ENCODE data around the gene EMX1.
"Not testable (repeated sequence)": the region's sequence is repeated elsewhere in the genome, so short reads cannot be mapped to it uniquely, and the experiment has no call there.

The EMX1 gene

DNA sequence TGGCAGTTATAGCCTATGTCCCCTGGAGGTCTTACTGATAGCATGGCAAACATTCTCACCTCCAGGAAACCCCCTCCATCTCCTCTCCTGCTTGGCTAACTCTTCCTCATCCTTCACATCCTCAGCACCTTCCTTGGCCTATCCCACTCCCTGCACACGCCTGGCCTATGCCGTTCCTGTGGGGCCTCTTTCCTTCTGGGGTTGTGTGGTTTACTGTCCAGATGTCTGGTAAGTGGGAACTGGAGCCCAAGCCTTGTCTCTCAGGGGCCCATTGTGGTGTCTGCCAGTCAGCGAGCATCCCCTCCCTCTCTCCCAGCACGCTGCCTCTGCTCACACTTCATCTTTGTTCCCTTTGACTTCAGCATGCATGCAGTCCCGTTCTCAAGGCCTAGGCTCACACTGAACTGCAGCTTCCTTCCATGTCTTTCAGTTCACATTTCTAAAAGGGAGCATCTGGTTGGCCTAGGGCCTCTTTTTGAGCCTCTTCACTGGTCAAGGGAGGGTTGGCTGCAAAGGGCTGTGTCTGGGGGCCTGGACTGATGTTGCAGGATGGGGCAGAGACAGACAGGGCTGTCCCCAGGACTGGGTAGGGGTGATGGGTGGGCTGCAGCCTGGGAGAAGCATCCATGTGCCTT is 17.0 kb upstream of the EMX1 start:
- DNase-seq (ENCODE audit: low spot score) = no peak

DNA sequence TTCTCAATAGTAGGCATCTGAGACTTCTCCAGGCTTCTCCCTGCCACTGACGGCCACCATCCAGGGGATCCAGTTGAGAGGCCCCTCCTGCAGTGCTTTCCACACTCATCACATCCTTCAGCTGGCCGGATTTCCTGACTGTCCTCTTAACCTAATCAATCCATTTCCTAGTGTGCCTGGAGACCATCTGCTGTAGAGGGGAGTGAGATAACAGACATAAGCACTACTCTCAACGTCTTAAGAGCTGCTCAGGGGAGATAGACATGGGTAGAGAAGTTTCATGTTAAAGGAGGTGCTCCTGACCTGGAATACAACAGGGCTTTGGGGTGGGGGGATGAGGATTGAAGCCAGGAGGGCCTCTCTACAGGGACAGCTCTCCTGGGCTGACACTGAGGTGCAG is 15.9 kb upstream of the EMX1 start:
- DNase-seq (ENCODE audit: low spot score) = no peak

DNA sequence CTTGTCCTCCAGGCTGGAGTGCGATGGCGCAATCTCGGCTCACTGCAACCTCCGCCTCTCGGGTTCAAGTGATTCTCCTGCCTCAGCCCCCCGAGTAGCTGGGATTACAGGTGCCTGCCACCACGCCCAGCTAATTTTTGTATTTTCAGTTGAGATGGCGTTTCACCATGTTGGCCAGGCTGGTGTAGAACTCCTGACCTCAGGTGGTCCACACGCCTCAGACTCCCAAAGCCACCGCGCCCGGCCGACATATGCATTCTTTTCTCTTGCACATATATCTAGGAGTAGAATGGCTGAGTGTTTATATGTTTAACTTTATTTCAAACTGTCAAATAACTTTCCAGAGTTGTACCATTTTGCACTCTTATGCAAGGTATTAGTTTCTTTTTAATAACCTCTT is 9.9 kb upstream of the EMX1 start:
- DNase-seq (ENCODE audit: low spot score) = not testable (repeated sequence)

DNA sequence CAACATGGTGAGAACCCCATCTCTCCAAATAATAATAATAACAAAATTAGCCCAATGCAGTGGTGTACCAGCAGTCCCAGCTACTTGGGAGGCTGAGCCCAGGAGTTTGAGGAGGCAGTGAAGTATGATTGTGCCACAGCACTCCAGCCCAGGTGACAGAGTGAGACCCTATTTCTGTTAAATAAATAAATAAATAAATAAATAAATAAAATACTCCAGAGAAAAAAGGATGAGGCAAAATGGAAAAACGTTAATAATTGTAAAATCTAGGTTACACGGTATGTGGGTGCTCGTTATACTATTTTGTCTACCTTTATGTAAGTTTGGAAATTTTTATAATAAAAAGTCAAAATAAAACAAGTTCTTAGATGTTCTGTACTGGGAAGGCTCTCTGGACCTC is 8.6 kb upstream of the EMX1 start:
- DNase-seq (ENCODE audit: low spot score) = no peak

DNA sequence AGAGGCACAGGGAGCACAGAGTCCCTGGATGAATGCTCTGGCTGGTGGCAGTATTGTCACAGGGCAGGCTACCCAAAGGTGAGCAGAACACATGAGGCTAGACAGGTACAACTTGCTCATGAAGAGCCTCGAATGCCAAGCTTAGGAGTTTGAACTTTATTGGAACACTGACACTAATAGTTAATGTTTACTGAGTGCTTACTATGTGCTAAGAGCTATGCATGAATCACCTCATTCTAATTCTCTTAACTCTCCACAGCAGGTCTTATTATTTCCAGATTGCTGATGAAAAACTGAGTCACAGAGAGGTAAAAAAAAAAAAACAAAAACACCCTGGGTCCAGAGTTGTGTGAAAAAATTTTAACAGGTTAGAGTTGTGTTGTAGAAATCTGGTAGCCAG is 6.1 kb upstream of the EMX1 start:
- no peak for DNase-seq (ENCODE audit: low spot score)

DNA sequence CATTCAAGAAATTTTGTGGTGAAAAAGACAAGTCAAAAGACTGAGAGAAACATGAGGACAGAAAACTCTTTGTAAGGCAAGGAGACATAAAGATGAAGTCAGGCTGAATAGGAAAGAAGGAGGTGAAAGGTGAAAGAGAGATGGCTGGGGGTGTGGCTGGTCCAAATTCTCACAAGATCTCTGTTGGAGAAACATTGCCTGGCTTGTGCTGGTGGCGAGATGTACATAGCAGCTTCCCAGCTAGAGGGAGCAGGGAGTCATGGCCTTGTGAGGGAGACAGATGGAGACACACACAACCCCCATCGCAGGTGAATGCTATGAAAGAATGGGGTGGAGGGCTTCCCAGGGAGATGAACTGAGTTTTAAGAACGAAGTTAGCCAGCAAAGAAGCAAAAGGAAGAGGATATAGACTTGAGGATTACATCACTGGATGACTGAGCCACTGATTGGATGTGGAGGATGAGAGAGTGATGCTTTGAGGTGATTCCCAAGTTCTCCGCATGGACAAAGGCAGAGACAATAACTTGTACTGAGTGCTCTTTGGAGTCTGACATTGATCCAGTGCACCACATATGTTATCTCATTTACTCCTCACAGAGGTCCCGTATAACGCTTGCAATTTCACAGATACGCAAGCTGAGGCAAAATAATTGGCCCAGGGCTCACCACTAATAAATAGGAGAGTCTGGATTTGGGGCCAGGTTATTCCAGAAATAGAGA is 3.7 kb upstream of the EMX1 start:
- no peak for DNase-seq (ENCODE audit: low spot score)

DNA sequence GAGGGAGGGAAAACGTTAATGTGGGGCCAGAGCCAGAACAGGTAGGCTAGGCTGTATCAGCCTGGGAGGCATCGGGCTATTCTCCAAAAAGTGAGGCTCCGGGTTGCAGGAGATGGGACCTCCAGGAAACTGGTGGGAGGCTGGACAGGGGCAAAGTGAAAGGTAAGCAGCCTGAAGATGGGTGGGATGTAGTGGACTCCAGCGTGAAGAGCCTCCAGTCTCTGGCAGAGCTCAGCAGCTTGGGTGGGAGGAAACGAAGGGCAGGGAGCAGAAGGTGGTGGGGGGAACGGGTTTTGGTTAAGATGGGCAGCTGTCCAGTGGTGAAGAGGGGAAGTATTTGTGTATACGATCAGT is 3.1 kb upstream of the EMX1 start:
- DNase-seq (ENCODE audit: low spot score) = no peak

DNA sequence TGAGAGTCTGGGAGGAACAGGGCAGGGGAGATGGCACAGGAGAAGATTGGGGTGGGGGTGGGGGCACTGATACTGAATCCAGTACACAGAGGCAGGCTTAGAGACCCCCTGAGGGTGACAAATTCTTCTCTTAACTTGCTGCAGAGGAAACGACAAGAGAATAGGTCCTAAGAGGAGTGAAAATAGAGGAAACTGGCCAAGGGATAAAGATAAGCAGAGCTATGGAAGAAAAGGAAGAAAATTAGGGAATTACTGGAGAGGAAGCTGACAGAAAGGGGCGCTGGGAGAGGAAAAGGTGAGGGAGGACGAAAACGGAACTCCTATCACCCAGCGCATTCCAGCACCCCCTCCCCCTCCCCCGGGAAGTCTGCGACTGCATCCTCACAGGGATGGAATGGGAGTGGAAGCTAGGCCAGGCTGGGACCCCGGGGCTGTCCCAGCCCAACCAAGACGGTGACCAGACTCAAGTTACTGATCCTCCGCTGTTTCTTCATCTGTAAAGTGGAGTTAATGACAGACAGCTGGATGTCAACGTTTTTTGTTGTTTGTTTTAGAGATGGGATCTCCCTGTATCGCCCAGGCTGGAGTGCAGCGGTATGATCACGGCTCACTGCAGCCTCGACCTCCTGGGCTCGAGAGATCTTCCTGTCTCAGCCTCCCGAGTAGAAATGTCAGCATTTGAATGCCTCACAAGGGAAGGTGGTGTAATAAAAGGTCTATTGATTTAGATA is 2.6 kb upstream of the EMX1 start:
- DNase-seq (ENCODE audit: low spot score) = no peak

DNA sequence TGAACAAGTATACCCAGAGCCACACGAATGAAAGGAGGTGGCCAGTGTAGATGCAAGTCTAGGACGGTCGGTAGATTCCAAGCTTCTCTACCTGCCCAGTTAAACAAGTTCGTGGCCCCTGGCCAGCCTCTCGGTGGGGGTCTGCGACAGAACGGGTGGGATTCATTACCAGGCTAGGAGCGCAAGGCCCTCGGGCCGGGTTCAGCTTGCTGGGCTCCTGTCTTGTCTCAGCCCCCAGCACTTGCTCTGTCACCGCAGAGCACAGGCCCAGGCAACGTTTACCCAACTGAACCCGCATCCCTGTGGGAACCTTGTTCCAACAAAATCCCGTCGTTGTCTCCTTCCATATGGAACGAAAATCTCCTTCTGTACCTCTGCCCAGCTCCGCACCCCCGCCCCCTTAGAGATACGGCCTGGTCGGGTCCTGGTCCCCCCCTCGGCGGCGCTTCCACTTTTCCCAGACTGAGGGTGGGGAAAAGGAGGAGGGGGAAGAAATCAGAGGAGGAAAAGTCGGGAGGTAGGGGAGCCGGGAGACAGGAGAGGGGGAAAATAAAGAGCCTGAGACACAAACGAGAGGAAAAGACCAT is 1.9 kb upstream of the EMX1 start:
- no peak for DNase-seq (ENCODE audit: low spot score)

DNA sequence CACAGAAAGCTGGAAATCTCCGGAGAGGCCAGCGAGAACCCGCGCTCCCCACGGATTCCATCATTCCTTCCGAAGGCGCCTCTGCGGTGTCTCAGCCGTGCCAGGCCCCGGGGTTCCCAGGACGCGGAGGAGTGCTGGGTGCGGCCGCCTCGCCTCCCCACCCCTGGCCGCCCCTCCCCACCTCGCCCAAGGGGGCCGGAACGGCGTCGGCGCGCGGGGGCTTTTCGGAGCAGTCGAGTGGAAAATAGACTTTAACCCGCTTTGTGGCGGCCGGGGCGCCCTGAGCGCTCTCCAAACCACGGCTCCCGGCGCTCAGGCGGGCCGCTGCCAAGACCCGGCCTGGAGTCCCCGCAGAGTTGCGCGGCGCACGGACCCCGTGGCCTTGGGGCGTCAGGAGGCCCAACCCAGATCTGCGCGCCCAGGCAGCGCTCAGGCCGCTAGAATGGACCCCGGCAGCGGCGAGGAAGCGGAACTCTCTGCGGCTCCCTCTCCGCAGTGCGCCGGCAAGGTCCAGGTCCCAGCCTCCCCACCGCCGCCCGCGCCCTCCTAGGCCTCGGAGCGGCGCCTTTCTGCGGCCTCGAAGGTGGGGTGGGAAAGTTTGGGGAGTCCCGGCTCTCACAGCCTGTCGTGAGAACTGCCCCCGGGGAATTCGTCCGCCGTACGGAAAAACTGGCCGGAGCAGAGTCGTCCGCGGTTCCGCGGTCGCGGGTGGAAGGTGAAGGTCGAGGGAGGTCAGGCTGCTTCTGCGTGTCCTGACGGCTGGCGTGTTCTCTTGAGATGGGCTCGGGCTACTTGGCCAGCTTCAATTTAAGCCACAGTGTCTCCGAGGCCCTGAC is 1.2 kb upstream of the EMX1 start:
- DNase-seq (ENCODE audit: low spot score) = no peak

DNA sequence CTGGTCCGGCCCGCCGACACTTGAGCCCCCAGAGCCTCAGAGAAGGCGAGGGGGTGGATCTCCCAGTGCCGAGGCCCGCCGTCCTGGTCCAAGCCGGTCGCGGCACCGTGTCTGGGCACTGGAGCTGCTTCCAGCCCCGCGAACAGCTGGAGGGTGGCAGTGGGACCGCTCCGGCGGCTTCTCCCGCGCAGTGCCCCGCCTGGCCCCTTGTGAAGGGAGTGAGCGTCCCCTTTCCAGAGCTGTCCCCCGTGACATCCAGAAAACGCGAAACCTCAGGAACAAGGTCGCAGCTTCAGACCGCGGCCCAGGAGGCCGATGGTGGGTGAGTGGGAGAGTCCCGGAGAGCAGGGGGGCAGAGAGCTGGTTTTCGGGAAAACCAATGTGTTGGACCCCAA is 579 bp upstream of the EMX1 start:
- DNase-seq (ENCODE audit: low spot score) = no peak

DNA sequence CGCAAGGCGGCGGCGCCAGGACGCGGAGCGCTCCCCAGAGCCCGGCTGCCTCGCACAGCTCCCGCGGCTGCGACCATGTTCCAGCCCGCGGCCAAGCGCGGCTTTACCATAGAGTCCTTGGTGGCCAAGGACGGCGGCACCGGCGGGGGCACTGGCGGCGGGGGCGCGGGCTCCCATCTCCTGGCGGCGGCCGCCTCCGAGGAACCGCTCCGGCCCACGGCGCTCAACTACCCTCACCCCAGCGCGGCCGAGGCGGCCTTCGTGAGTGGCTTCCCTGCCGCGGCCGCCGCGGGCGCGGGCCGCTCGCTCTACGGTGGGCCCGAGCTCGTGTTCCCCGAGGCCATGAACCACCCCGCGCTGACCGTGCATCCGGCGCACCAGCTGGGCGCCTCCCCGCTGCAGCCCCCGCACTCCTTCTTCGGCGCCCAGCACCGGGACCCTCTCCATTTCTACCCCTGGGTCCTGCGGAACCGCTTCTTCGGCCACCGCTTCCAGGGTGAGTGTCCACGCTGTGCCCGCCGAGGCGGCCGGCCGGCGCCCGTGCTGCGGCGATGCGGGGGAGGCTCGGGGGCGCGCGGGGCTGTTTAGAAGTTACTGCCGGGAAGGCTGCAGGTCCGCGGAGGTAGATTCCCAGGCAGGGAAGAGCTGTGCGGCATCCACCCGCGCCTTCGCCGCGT is 696 bp downstream of the EMX1 start:
- no peak for DNase-seq (ENCODE audit: low spot score)

DNA sequence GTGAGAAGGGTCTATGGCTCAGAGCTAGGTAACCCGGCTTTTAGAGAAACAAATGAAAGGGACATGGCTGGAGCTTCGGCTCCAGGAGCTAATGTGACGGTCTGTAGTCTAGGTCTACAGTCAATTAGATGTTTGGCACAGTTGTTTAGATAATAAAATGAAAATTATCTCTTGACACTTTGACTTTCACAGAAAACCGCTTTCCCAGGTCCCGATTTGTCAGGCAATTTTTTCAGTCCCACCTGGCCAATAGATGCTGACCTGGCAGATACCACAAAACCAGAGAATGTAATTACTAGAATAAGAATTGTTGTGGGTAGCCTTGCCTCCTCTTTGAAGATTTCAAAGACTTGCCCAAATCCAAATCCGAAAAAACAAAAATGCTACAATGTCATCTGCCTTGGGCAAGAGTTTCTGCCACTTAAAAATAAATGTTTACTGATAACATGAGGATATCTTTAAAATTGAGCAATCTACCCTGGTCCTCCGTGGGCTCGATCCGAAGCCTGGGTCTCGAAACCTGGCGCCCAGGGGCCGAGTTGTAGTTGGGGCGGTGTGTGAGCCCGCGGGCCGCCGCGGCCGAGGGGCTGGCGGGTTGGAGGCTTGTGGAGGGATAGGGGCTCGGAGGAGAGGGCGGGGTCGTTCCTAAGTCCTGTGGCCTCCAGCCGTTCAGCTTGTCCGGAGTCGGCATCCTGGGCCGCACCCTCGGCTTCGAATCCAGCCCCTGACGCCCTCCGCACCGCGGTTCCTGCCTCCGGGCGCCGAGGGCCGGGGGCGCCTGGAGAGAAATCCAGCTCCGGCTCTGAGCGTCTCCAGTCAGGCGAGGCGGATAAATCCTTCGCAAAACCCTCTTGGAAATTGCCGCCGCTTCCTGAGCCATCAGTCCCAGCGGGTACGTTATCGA is 2.3 kb downstream of the EMX1 start:
- no peak for DNase-seq (ENCODE audit: low spot score)

DNA sequence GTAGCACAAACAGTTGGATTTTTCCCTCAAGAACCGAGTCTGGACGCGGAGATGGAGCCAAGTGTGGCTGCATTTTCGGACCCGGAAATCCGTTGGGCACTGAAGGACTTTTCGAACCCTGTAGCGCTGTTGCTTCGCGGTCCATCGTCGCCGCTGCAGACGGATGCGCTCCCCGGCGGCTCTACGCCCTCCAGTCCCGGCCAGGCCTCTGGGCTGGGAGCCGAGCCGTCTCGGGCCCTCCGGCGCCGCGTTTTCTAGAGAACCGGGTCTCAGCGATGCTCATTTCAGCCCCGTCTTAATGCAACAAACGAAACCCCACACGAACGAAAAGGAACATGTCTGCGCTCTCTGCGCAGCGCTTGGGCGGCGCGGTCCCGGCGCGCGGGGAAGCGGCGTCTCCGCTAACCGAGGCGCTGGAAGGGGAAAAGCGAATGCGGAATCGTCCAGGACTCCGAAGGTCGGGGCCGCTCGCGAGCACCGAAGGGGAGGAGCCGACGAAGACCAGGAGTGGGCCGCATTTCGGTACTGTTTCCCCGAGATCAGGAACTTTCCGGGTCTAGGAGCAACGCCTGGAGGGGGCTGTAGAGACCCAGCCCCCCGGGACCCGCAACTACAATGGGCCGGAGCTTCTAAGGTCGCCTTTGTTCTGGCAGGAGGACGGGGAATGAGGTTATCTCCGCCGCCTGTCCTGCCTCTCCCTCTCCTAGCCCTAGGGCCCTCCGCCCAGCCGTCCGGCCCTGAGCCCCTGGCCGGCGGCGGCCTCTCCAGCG is 3.2 kb downstream of the EMX1 start:
- peak; percentile 61 for DNase-seq (ENCODE audit: low spot score)

DNA sequence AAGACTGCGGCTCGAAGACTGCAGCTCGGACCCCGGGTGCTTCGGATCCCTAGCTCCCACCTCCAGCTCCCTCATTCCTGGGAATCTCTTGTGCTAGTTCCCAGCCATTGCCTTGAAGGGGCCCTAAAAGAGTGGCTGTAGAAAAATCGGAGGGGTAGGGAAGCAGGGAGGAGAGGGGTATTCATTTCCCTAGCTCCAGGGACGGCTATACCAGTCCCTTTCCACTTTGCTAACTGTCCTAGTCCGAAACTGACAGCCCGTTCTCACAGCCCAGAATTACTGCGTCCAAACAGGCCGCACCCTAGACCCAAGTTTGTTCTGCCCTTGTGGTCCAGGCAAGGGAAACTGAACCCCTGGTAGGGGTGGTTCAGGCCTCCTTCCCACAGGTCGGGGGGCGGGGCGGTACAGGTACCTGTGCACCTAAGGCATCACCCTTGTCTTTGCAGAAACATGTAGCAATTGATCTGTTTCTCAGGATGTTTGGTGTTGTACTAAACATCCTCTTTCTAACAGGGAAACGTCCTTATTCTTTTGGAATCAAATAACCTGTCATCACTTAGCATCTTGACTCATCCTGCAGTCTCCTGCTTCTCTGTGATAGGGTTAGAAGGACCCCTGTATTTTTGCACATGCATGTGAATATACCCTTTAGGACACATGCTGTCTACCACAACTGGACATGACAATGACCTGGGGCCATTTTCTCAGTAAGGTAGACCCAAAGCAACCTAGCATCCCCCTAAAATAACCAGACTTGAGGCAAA is 4.0 kb downstream of the EMX1 start:
- no peak for DNase-seq (ENCODE audit: low spot score)

DNA sequence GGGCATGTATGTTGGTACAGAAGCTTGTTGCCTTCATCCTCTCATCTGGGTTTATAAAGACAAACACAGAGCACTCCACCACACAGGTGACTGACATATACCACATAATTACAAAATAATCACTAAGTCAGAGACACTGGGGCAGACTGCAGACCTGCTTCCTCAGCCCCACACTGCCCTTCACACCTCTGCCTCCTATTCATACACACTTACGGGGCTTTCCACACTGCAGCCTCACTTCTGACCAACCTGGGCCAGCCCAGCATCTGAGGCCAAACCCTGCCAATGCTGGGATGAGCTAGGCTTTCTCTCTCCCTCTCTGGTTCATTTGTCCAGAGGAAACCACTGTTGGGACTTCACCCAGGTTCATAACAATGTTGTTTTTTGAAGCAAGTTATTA is 4.5 kb downstream of the EMX1 start:
- no peak for DNase-seq (ENCODE audit: low spot score)

DNA sequence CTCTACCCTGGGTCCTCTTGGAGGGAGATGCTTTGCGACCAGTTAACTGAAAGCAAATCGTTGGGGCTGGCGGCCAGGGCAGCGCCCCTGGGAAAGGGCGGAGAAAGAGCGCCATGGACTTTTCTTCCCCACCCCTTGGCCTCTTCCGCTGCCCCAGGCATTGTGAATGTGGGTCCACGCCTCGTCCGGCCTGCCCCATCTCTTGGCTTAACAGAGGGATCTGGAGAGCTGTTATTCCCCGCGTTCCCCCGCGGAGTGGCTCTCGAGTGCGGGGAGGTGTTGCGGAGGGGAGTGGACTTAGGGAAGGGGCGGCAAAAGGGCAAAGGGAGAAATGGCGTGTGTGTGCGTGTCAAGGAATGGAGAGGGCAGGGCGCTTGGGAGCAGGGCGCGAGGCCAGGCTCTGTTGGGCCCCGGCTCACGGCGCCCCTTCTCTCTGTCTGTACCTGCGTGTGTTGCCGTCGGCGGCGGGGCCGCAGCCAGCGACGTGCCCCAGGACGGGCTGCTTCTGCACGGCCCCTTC is 6.6 kb downstream of the EMX1 start:
- no peak for DNase-seq (ENCODE audit: low spot score)

DNA sequence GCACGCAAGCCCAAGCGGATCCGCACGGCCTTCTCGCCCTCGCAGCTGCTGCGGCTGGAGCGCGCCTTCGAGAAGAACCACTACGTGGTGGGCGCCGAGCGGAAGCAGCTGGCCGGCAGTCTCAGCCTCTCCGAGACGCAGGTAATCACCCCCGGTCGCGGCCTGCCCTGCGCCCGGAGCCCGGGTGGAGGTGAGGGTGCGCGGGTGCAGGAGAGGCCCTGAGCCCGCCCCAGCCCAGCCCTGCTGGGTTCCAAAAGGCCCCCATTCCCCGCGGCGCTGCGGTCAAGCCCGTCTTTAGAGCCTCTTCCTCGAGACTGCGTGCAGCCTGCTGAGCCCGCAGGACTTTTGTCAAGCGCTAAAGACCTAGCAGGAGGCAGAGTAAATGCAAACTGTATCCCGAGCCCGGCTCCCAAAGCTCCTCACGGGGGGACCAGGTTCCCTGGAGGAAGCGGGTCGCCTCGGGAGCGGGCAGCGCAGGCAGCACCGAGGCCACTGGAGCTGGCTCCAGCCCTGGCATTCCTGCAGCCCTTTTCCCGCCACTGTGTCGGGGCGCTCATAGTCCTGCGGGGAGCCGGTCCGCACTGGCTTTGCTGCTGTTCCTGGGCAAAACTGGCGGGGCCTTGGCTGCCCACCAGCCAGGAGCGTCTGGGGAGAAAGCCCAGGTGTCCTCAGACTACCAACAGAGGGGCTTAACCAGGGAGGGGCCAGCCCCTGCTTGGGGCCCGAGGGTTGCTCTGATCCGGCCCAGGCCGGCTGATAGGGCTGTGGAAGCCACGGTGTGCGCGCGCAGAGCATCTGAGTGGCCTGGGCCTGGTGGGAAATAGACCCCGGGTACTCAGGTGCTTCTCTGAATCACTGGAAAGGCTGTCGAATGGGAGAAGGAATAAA is 7.3 kb downstream of the EMX1 start:
- no peak for DNase-seq (ENCODE audit: low spot score)

Data from hepatic stellate cell (primary cell).